Karpas-422 (cell line): ENCODE measurements around the gene CREB3. TPM values are rescaled to one million over a fixed set of nuclear protein-coding genes. Genes with fewer than 3 reads are reported as not detected.

Source experiments
- DNase-seq: peaks from one replicate; pipeline ENCODE4 v3.0.0-alpha.2; 2015
- H2AFZ ChIP-seq: fragments of 200-600 bp; sonication (generic); 2 replicates; pipeline ENCODE4 v1.6.1; 2014; ENCODE audit warnings: antibody characterized with exemption, low read length, mixed read lengths
- H3K27ac ChIP-seq: fragments of 200-600 bp; sonication (generic); 2 replicates; pipeline ENCODE4 v1.5.1; 2014; ENCODE audit warnings: mild to moderate bottlenecking, low read length, moderate library complexity
- H3K27me3 ChIP-seq: fragments of 200-600 bp; sonication (generic); 2 replicates; pipeline ENCODE4 v1.6.1; 2014; ENCODE audit warnings: low read length, mixed read lengths
- H3K36me3 ChIP-seq: fragments of 200-600 bp; sonication (generic); 2 replicates; pipeline ENCODE4 v1.6.1; 2014; ENCODE audit warnings: low read length, mixed read lengths; ENCODE audit not compliant: insufficient read depth
- H3K4me1 ChIP-seq: fragments of 200-600 bp; sonication (generic); 2 replicates; pipeline ENCODE4 v1.6.1; 2014; ENCODE audit warnings: mild to moderate bottlenecking, low read length, mixed read lengths
- H3K4me2 ChIP-seq: fragments of 200-600 bp; sonication (generic); 2 replicates; pipeline ENCODE4 v1.6.1; 2014; ENCODE audit warnings: low read length, low read depth, mild to moderate bottlenecking; ENCODE audit not compliant: poor library complexity, severe bottlenecking
- H3K4me3 ChIP-seq: fragments of 200-600 bp; sonication (generic); 2 replicates; pipeline ENCODE4 v1.5.1; 2014; ENCODE audit warnings: mild to moderate bottlenecking, antibody characterized with exemption, low read length, mixed read lengths
- H3K79me2 ChIP-seq: fragments of 200-600 bp; sonication (generic); 2 replicates; pipeline ENCODE4 v1.6.1; 2014; ENCODE audit warnings: mild to moderate bottlenecking, low read length, mixed read lengths
- H3K9ac ChIP-seq: fragments of 200-600 bp; sonication (generic); 2 replicates; pipeline ENCODE4 v1.6.0; 2014; ENCODE audit warnings: low read length
- H3K9me2 ChIP-seq: fragments of 200-600 bp; sonication (generic), shearing (Covaris generic); replicated peaks from 2 replicates; pipeline ENCODE4 v1.6.0; 2014; ENCODE audit warnings: mild to moderate bottlenecking, low read length, moderate library complexity; ENCODE audit not compliant: insufficient read depth
- H3K9me3 ChIP-seq: fragments of 300-700, 200-600 bp; sonication (generic); 2 replicates; pipeline ENCODE4 v1.6.1; 2014; ENCODE audit warnings: low read length, mixed read lengths
- H4K20me1 ChIP-seq: fragments of 200-600 bp; sonication (generic); 2 replicates; pipeline ENCODE4 v1.6.1; 2014; ENCODE audit warnings: mild to moderate bottlenecking, antibody characterized with exemption, low read length, low read depth; ENCODE audit not compliant: insufficient read depth
- total RNA-seq: library from RNA; depleted of rRNA; stranded (reverse); fragments of >200 nt; shearing (Covaris generic); gene quantifications from 2 replicates; pipeline ENCODE4 v1.2.3, GENCODE V29; 2014; ENCODE audit warnings: low replicate concordance

The CREB3 gene
- total RNA-seq, 1 experiment from 2014 or later: 10.8 TPM

DNA sequence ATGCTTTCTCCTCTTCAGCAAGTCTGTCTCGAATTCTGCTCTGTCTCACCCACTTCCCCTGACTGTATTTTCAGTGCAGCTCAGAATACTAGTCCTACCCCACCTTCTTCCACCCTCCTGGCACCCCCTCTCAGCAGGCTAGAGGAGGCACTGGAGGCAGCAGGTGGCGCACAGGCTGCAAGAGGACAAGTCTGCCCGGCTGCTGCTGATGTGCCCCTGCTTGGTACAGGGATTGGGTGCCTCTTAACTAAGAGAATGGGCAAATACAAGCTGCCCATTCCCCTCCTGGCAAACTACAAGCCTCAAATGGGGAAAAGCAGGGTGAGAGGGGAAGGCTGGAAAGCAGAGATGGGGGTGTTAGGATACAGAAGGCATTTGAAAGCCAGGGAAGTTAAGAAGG lies 5.5 kb upstream of the CREB3 start:
- Histone ChIP-seq H3K79me2 (peaks cover 58% of the 10 kb centered on the region), H3K4me1 (peaks cover 37% of the 10 kb centered on the region), H3K9me2 (no peaks in the 10 kb centered on the region), H3K9me3 (no peaks in the 10 kb centered on the region), H3K4me2 (no peak overlapping the region), H4K20me1 (peaks cover 3% of the 10 kb centered on the region; the same call in 1 of the 2 replicates), H3K27me3 (no peaks in the 10 kb centered on the region), H3K9ac (no peak overlapping the region), H3K36me3 (peaks cover 25% of the 10 kb centered on the region; the same call in 1 of the 2 replicates), H2AFZ (no peak overlapping the region), H3K27ac (no peak overlapping the region), H3K4me3 (no peak overlapping the region)
- DNase-seq: peak; percentile 64

DNA sequence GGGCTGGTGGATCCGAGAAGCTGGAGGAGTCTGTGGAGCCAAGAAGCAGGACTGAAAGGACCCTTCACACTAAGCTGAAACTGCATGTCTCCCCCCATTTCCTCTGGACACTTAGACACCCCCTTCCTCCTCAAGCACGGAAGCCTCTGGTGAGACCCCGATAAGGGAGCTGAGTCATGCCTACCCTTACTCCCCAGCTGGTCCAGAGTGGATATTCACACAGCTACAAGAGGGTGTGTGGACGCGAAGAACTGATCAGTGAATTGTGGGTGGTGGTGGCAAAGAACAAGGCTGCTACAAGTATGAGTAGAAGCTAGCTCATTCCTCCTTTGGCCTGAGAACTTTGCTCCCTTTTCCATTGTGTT lies 4.8 kb upstream of the CREB3 start:
- peaks cover 18% of the 10 kb centered on the region; the same call in 1 of the 2 replicates for H3K36me3 ChIP-seq
- no peaks in the 10 kb centered on the region for H3K9me2 ChIP-seq
- peaks cover 37% of the 10 kb centered on the region for H3K4me1 ChIP-seq
- no peak overlapping the region for H2AFZ ChIP-seq
- no peak overlapping the region for H3K9ac ChIP-seq
- DNase-seq: no peak
- H3K9me3 ChIP-seq: no peaks in the 10 kb centered on the region
- no peak overlapping the region for H3K27ac ChIP-seq
- H3K79me2 ChIP-seq: peaks cover 58% of the 10 kb centered on the region
- no peak overlapping the region for H3K4me3 ChIP-seq
- peaks cover 3% of the 10 kb centered on the region; the same call in 1 of the 2 replicates for H4K20me1 ChIP-seq
- no peak overlapping the region for H3K4me2 ChIP-seq
- no peaks in the 10 kb centered on the region for H3K27me3 ChIP-seq

DNA sequence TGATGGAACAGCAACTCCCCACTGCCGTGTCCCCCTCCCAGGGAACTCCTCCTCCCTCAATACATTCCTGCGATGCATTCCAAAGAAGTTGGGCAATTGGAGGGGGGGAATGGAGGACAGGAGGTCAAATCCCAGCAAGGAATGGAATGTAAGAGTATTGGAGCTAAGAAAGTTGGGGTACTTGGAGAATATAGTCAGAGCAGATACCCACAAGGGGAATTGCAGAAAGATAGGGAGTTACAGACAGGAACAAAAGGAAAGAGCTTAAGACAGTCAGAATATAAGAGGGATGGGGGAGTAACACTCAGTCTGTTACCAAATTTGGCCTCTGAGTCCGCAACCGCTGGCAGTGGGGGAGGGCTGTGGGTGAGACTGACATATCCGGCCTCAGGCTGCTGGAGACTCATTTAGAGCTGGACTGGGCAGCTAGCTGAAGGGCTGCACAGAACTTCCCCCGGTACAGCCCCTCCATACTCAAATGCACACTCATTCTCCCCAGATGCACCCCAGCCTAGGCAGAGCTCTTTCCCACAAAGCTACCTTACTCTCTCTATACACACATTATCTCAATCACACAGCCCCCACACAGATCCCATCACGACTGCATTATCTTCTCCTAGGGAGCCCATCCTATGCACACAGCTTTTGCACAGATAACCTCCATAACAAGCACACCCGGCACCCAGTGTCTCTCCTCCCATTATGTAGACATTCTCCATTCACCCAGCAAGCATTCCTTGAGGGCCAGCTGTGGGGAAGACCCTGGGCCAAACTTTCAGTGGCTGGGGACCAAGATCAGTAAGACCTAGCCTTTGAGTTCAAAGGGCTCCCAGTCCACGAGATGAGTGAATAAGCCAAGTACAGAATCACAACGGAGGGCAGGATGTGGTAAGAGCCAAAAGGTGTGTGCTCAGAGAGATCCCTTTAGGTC lies 4.2 kb upstream of the CREB3 start:
- Histone ChIP-seq H3K9ac (peak overlapping the region; percentile 21; the same call in 1 of the 2 replicates), H3K4me3 (peak overlapping the region; percentile 6; the same call in 1 of the 2 replicates), H4K20me1 (peaks cover 3% of the 10 kb centered on the region; the same call in 1 of the 2 replicates), H3K4me2 (peak overlapping the region; percentile 99), H2AFZ (no peak overlapping the region), H3K27ac (no peak overlapping the region), H3K36me3 (peaks cover 16% of the 10 kb centered on the region; the same call in 1 of the 2 replicates), H3K27me3 (no peaks in the 10 kb centered on the region), H3K79me2 (peaks cover 62% of the 10 kb centered on the region), H3K9me2 (no peaks in the 10 kb centered on the region), H3K4me1 (peaks cover 42% of the 10 kb centered on the region), H3K9me3 (no peaks in the 10 kb centered on the region)
- no peak for DNase-seq

DNA sequence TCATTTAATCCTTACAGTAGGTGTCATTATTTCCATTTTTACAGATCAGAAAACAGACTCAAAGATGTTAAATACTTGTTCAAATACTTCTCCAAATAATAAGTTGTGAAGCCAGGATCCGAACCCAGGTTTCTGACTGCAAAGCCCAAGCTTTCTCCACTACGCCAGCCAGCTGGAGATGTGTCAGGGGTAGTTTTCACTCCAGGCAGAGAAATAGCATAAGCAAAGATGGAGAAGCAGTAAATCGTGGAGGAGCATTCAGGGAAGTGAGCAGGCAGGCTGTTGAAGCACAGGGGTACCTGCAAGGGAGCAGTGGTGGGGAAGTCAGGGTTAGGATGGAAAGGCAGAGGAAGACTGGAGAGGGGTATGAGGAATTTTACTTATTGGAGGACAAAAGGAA lies 3.4 kb upstream of the CREB3 start:
- no peaks in the 10 kb centered on the region for H3K27me3 ChIP-seq
- peaks cover 13% of the 10 kb centered on the region; the same call in 1 of the 2 replicates for H3K36me3 ChIP-seq
- H3K4me2 ChIP-seq: peak overlapping the region; percentile 99
- peak overlapping the region; percentile 98 for H3K9ac ChIP-seq
- peaks cover 63% of the 10 kb centered on the region for H3K79me2 ChIP-seq
- no peaks in the 10 kb centered on the region for H3K9me2 ChIP-seq
- peaks cover 50% of the 10 kb centered on the region for H3K4me1 ChIP-seq
- H3K27ac ChIP-seq: no peak overlapping the region
- peaks cover 3% of the 10 kb centered on the region; the same call in 1 of the 2 replicates for H4K20me1 ChIP-seq
- DNase-seq: no peak
- H2AFZ ChIP-seq: no peak overlapping the region
- no peaks in the 10 kb centered on the region for H3K9me3 ChIP-seq
- H3K4me3 ChIP-seq: peak overlapping the region; percentile 93; the same call in 1 of the 2 replicates

DNA sequence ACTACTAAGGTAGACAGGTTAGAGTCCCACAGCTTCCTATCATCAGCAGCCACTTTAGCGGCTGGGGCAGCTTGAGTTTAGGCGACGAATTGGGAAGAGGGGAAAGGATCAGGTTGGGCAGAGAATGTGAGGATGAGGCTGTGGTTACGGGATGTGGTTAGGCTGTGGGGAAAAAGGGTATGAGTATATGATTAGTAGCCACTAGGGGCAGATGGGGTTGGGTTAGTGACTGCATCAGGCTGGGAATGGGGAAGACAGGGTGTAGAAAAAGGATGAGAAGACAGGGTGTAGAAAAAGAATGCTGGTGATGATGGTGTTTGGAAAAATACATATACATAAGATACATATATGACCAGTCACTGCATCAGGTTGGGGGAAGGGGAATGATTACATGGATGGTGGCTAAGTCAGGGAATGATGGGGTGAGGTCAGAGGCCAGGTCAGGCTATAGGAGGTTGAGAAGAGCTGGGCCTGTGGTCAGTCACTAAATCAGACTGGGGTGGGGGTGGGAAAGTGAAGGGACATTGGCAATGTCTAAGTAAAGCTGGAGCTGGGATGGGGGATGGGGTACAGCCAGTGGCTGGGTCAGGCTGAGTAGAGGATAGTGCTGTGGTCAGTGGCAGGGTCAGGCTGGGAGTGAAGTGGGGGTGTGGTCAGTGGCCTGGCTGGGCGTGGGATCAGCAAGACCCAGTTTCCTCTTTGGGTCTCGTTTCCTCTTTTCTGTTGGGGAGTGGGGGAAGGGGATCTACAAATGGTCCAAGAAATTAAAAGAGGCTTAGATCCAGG lies 2.6 kb upstream of the CREB3 start:
- Histone ChIP-seq H3K27ac (peak overlapping the region; percentile 79), H2AFZ (no peak overlapping the region), H3K9ac (peak overlapping the region; percentile 98), H3K9me3 (no peaks in the 10 kb centered on the region), H3K9me2 (no peaks in the 10 kb centered on the region), H4K20me1 (peaks cover 3% of the 10 kb centered on the region; the same call in 1 of the 2 replicates), H3K4me3 (peak overlapping the region; percentile 93), H3K4me2 (peak overlapping the region; percentile 99), H3K36me3 (peaks cover 8% of the 10 kb centered on the region; the same call in 1 of the 2 replicates), H3K27me3 (no peaks in the 10 kb centered on the region), H3K4me1 (peaks cover 54% of the 10 kb centered on the region), H3K79me2 (peaks cover 63% of the 10 kb centered on the region)
- peak; percentile 60 for DNase-seq

DNA sequence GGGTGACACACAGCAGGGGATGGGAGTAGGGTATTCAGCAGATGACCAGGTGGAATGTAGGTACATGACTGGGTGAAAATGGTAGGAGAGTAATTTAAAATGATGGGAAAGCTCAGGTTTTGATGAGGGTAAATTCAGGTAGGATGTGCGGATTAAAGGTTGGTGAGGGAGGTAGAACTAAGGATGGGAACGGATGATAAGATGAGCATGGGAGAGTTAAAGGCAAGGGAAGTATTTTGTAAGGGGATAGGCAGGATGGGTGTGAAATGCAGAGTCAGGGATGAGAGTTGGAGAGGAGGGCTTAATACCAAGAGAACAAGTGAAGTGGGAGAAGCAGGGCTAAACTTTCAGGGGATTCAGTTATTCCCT lies 2.0 kb upstream of the CREB3 start:
- no peak overlapping the region for H2AFZ ChIP-seq
- peaks cover 65% of the 10 kb centered on the region for H3K79me2 ChIP-seq
- H3K9ac ChIP-seq: peak overlapping the region; percentile 98
- peaks cover 3% of the 10 kb centered on the region; the same call in 1 of the 2 replicates for H4K20me1 ChIP-seq
- peak overlapping the region; percentile 99 for H3K4me2 ChIP-seq
- peak overlapping the region; percentile 93 for H3K4me3 ChIP-seq
- peak overlapping the region; percentile 79 for H3K27ac ChIP-seq
- no peaks in the 10 kb centered on the region for H3K9me2 ChIP-seq
- H3K36me3 ChIP-seq: peaks cover 12% of the 10 kb centered on the region; the same call in 1 of the 2 replicates
- peaks cover 54% of the 10 kb centered on the region for H3K4me1 ChIP-seq
- H3K27me3 ChIP-seq: no peaks in the 10 kb centered on the region
- H3K9me3 ChIP-seq: no peaks in the 10 kb centered on the region
- DNase-seq: no peak

DNA sequence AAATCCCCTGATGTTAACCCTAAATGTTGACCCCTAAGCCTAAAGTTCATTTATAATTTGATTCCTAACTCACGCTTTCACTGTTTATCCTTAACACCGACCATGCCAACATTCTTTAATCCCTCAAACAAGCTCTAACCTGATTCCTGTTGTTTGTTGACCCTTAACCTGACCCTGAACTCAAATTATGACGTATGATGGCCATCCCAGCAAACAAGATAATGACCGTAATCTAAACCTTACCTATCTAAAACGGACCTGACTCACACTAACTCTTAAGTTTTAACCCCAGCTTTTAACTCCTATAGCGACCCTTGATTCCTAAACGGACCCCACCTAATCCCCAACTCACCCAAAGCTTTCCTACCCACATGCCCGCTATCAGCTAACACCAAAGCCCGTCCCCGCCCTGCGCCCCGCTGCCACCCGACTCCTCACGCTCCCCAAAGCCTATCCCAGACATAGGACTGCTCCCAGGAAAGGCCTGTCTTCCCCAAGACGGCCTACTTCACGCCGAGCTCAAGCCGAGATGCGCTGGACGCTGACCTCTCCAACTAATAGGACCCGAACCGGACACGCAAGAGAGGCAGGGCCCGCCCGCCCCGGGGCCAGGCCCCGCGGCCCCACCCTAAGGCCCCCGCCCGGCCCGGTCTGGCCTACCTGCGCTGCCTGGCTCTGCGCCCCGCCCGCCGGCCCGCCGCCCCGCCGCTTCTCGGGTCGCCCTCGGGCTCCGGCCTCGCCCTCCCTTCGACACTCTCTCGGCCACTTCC lies 866 bp upstream of the CREB3 start:
- peak overlapping the region; percentile 79 for H3K27ac ChIP-seq
- H3K36me3 ChIP-seq: peaks cover 17% of the 10 kb centered on the region; the same call in 1 of the 2 replicates
- peaks cover 3% of the 10 kb centered on the region; the same call in 1 of the 2 replicates for H4K20me1 ChIP-seq
- H3K4me3 ChIP-seq: peak overlapping the region; percentile 93
- peak overlapping the region; percentile 98 for H3K9ac ChIP-seq
- peak overlapping the region; percentile 99 for H3K4me2 ChIP-seq
- H3K9me3 ChIP-seq: no peaks in the 10 kb centered on the region
- peaks cover 60% of the 10 kb centered on the region for H3K79me2 ChIP-seq
- H2AFZ ChIP-seq: no peak overlapping the region
- DNase-seq: peak; percentile 70
- no peaks in the 10 kb centered on the region for H3K27me3 ChIP-seq
- H3K4me1 ChIP-seq: peaks cover 54% of the 10 kb centered on the region
- H3K9me2 ChIP-seq: no peaks in the 10 kb centered on the region
